CD4-positive, alpha-beta T cell treated with Interleukin-4 for 1 hour (primary cell): ENCODE results near the gene MYL9.
"Not testable (repeated sequence)": the region's sequence is repeated elsewhere in the genome, so short reads cannot be mapped to it uniquely, and the experiment has no call there.

Experiments used
- DNase-seq, 2 donors: peaks; one replicate each; pipeline ENCODE4 v3.0.0-alpha.2; 2020 to 2022

MYL9 gene

DNA sequence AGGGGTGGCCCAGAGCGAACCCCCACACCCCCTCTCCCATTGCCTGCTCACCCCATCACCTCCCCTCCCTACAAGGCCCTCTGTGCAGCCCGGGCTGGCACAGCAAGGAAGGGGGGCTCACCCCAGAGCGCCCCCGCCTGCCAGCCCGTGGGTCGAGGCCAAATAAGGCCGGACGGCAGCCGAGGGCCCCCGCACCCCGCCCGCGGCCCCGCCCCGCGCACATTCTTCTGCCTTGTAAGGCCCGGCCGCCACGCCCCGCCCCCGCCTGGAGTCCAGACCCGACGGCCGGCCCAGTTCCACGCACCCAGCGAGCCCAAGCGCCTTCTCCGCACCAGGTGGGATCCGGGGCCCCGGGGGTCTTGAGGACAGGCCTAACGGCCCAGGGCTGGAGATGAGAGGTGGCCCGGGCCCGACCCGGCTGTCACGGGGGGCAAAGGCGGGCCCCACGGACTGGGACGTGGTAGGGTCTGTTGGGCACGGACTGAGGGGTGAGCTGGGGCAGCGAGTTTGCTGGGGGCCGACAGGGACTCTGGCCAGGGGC is at the start of gene MYL9:
Gene MYL9, plus strand, starts transcription at position 293 of the 541 bp plus-strand sequence. CDS start 3,366 bp downstream, outside the sequence.
- peak; percentile 4 to 26 for DNase-seq

DNA sequence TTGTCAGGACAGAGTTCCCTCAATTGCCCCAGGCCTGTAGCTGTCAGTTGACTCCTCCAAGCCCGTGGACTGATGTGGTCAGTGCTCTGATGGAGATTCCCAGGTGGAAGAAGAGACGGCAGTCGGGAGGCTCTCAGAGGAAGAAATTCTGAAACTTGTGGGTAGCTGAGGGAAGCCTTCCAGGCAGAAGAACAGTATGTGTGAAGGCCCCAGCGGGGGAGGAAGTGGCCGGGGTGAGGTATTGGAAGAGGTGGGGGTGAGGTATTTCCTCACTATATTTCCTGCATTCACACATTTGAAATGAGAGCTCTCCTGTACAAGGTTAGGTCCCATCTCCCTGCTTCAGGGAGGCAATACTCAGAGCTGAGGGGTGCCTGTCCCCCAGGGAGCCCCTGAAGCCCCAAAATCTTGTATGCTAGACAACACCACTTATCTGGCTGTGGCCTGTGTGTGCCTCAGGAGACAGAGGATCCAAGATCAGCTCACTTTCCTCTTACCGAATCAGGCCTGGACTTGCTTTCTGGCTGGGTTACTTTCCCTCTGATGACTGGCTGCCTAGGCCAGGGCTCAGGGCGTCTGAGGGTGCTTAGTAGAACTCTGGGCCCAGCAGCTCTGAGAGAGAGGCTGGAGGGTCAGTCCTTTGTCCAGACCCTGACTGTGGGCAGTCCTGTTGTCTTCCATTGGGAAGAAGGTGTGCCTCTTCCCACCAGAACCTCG is 49.3 kb upstream of the MYL9 start:
- peak; percentile 52 to 63 for DNase-seq

DNA sequence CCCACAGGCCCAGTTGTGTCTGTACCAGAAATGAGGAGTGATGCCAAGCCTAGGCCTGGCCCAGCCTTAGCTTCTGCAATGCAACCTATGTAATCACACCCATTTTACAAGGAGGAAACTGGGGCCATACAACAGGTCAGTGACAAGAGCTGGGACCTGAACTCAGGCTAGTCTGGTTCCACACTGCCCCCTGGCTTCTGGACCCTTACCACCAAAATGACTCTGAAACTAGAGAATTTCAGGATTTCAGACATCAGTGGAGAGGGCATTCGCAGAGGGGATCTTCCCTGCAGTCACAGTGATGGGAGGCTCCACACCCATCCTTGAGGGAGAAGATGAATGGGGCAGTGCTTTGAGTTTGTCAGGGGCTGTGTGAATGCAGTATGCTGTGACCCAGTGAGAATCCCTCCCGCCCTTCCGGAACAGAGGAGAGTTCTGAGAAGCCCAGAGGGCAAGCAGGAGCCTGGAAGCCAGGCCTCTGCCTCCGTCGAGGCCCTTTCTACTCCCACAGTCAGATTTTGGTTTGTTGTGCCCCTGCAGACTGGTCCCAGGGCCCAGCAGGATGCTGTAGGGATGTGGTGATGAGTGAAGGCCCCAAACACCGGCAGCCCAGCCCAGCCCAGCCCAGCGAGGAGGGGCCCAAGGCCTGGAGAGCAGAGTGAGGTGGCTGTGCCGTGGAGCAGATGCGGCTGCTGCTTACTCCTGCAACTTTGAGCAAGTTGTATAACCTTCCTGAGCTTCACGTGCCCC is 48.1 kb upstream of the MYL9 start:
- DNase-seq: no peak

DNA sequence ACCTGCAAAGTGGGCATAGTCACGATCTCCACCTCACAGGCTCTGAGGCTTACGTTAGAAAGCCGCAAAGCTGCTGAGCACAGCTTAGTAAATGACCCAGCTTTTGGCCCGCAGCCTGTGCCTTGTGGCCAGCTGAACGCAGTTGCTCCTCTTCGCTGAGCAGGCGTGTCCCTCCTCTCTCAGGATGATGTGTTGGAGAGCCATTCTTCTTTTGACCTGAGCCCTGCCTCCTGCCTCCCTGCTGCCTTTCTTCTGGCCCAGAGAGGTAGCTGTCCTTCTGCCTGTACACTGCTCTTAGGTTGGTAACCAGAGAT is 47.6 kb upstream of the MYL9 start:
- no peak for DNase-seq

DNA sequence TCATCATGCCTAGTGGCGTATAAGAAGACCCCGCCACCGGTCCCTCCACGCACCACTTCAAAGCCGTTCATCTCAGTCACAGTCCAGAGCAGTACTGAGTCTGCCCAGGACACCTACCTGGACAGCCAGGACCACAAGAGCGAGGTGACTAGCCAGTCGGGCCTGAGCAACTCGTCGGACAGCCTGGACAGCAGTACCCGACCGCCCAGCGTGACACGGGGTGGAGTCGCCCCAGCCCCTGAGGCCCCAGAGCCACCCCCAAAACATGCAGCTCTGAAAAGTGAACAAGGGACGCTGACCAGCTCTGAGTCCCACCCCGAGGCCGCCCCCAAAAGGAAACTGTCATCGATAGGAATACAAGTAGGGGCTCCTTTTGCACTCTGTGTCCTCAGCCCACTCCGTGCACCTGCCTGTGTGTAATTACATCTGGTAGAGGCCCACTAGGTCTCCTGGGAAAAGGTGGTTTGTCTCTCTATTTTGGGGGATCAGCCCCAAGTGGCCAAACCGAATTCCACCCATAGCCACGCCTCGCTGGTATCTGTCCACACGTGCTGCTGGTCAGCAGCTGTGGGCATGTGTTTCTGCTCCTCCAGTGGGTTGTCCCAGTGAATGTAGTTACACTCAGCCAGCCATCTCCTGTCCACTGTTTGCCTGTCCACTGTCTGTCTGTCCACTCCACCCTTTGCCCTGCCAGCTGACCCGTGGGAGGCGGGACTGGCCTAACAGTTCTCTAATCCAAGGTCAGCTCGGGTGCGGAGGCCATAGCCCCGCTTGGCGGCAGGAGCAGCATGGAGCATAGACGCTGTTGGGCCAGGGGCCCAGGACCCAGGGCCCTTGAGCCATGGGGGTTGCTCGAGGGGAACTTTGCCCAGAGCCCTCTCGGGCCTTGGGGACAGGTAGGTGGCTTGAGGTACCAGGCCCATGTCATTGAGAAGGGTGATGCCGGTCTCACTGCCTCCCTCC is 44.3 kb upstream of the MYL9 start:
- no peak for DNase-seq

DNA sequence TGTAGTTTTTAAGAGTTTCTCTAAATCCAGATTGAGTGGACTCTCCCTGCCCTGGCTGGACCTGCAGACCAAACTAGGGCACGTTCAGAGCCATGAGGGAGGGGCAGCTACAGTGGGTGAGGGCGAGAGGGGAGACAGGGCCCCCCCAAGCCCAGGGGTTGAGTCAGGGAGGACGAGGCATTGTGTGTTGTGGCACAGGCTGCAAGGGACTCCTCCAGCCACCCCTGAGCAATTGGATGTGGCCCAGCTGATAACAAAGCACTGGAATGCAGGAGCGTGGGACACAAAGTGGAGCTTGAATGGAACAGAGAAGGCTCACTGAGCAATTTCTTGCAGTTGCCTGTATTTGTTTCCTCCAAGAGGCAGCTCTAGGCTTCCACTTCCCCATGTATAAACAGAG is 43.5 kb upstream of the MYL9 start:
- no peak for DNase-seq

DNA sequence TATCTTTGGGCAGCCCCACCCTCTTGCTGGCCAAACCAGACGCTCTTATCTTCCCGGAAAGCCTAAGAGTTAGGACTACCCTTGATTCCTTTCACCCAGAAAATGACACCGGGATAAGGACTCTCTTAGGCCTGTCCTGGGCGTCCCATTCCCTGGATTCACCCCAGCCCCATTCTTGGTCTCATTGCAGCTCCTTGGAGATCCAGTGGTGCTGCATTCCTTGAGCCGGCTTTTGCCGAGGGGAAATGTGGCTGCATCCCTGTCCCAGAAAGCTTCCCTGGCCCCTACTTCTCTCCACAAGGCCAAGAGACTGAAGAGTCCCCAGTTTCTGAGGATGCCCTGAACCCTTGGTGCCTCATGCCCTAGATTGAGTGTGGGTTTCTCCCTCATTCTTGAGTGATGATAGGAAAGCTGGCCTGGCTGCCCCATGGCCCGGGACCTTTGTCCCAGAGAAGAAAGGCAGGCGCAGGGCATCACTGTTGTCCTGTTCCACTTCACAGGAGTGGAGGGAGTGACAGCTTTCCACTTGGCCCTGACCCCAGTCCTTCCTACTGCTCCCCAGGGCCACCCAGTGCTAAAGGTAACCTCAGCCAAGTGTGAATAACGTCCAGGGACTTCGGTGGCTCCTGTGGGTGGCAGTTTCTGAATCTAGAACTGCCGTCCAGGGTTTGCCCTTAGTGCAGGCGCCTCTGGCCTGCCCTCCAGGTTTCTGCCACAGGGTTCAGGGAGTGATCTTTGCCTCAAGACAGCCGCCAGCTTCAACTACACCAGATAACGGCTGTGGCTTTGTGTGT is 42.7 kb upstream of the MYL9 start:
- no peak for DNase-seq

DNA sequence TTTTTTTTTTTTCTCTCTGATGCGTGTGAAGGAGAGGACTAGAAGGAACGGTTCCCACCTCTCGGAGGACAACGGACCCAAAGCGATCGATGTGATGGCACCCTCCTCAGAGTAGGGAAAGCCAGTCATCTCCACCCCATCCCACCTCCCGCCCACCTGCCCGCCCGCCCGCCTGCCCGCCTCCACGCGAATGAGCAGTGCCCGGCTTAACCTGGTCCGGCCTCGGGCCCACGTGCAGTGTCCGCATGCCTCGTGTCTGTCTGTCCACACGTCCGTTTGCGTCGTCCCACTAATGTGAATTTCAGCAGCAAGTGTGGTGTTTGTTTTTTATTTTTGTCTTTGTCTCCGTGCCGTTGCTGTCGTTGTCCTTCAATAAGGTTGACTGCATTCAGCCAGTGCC is 42.1 kb upstream of the MYL9 start:
- no peak for DNase-seq

DNA sequence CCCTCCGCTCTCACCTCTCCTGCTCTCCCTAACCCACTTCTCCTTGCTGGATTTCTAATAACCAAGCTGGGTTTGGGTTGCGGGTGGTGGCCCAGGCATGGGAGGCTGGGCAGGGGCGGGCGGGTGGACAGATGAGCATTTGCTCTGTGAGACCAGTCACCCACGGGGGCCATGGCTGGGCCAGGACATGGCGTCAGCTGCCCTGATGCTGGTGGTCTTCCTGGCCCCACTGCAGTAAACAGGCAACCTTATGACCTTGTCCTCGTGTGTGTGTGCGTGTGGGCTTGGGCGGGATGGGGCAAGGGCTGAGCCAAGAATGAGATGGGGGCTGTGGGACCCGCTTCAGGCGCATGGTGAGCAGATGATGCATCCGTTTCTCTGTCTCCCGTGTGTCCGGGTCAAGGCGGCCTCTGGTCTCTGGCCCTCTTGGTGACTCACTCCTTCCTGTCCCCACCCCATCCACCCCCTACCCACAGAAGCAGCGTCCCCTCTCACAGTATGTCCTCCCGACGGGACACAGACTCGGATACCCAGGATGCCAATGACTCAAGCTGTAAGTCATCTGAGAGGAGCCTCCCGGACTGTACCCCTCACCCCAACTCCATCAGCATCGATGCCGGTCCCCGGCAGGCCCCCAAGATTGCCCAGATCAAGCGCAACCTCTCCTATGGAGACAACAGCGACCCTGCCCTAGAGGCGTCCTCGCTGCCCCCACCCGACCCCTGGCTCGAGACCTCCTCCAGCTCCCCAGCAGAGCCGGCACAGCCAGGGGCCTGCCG is 41.4 kb upstream of the MYL9 start:
- DNase-seq: no peak

DNA sequence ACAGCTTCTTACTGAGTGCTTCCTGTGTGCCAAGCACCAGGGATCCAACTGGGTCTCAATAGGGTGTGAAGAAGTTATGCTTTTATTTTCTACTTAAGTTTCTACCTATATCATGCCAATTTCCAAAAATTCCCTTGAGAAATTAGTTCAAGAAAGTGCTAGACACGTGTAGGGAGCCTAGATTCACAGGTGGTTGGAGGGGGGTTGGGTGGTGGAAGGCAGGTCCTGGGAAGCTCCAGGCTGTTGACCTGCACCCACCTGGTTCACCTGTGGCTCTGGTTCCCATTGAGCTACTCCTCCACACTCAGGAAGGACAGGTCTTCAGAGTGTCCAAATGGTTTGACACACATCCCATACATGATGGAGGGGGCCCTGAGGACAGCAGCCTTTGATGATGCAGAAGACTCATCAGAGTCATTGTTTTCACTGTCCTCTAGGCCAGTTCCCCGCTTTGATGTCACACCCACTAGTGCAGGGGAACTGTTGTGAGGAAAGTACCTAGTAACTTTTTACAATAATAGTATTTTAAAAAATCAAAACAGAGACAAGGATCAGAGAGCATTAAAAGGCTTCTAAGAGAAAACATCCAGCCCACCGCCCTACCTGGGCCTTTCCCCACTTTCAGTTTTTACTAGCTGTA is 39.8 kb upstream of the MYL9 start:
- peak in 1 of 2 donors; percentile 17 for DNase-seq

DNA sequence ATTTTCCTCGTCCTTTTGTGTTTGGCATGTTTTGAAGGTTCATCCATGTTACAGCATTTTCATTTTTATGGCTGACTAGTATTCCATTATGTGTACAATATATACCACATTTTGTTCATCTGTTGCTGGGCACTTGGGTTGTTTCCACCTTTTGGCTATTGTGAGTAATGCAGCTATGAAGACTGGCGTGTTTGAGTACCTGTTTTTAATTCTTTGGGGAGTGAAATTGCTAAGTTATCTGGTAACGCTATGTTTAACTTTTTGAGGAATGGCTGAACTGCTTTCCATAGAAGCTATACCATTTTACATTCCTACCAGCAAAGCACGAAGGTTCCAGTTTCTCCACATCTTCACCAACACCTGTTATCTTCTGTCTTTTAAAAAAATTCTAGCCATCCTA is 37.0 kb upstream of the MYL9 start:
- no peak for DNase-seq

DNA sequence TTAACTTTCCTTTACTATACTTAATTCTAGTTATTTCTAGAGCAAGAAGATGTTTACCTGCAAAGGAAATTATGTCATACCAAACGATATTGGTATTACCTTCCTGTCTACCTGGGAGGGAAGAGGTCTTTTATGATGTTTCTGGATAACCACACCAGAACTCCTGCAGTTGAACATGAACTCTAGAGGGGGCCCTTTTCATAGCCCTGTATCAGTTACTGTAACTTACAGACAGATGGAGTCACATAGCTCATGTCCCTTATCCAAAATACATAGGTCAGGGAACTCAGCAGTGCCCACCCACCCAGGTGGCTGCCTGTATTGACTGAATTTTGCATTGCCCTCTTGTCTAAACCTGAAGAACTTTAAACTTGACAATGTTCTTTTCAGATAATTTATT is 35.1 kb upstream of the MYL9 start:
- peak in 1 of 2 donors; percentile 44 for DNase-seq

DNA sequence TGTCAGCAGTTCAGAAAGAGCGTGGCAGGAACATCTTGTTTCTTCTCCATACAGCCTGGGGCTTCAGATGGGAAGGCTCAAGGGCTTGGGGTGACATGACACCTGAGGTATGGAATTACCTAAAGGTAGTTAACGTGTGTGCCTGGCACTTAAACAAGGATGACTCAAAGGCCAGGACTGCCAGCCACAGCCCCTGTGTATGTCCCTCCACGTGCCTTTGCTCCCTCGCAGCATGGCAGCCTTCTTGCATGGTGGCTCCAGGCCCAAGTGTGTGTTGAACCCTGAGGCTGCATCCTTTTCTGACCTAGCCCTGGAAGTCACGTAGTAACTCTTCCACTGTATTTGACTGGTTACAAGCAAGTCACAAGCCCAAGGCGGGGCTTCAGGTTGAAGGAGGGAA is 33.6 kb upstream of the MYL9 start:
- DNase-seq: no peak

DNA sequence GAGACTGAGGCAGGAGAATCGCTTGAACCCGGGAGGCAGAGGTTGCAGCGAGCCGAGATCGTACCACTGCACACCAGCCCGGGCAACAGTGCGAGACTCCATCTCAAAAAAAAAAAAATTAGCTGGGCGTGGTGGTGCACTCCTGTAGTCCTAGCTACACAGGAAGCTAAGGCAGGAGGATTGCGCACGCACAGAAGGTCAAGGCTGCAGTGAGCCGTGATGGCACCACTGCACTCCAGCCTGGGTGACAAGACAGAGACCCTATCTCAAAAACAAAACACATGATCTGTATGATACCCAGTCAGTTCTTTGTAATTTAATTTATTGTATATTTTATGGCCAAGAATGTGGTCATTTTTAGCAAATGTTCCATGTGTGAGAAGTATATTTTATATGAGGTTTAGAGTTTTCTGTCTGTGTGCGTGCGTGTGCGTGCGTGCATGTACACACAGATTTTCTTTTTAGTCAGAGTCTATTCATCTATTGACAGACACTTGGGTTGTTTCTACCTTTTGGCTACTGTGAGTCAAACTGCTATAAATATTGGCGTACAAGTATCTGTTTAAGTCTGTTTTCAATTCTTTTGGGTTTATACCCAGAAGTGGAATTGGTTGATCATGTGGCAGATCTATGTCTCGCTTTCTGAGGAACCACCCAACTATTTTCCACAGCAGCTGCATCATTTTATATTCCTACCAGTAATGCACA is 22.2 kb upstream of the MYL9 start:
- DNase-seq: no peak

DNA sequence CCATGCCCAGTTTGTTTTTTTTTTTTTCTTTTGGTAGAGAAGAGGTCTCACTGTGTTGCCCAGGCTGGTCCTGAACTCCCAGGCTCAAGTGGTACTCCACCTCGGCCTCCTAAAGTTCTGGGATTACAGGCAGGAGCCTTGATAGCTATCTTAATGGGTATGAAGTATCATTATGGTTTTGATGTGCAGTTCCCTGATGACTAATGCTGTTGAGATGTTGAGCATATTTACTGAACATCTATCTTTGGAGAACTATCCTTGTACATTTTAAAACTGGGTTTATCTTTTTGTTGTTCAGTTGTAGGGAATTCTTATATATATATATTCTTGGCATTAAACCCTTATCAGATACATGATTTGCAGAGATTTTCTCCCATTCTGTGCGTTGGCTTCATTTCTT is 21.4 kb upstream of the MYL9 start:
- no peak for DNase-seq

DNA sequence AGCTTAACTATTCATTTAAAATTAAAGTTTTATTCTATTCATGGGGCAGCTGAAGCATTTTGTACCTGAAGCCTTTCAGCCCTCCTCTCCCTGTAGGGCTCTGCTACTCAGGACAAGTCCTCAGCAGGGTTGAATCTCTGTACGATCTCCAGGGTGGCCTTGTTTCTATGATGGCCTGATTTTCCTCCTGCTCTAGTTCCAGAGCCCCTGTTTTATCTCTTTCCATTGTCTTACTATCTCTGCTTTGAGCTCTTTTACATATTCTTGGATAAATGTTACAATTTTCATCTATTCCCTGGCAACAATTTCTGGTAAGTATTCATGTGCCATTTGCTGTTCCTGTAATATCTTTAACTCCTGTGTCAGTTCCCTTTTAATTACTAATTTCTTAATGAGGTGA is 19.8 kb upstream of the MYL9 start:
- no peak for DNase-seq

DNA sequence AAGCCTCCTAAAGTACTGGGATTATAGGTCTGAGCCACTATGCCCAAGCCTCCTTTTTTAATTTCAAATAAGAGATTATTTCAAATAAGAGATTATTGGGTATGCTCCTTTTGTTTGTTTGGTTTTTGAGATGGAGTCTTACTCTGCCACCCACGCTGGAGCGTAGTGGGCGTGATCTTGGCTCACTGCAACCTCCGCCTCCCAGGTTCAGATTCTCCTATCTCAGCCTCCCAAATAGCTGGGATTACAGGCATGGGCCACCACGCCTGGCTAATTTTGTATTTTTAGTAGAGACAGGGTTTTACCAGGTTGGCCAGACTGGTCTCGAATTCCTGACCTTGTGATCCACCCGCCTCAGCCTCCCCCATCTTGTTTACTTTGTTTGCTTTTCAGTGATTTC is 18.9 kb upstream of the MYL9 start:
- DNase-seq: not testable (repeated sequence)

DNA sequence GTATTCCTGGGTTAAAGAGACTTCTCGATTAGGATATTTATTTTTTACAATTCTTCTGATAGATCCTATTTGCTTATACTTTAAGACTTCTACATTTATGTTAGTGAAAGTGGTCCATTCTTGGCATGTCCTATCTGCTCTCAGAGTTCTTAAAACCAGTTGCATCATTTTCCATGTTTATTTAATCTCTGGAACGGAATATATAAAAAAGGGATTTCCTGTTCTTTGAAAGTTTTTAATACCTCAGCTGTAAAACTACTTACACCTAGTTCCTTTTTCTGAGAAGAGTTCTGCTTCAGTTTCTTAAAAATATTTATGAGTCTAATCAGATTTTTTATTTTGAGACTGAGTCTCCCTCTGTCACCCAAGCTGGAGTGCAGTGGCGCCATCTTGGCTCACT is 18.0 kb upstream of the MYL9 start:
- no peak for DNase-seq

DNA sequence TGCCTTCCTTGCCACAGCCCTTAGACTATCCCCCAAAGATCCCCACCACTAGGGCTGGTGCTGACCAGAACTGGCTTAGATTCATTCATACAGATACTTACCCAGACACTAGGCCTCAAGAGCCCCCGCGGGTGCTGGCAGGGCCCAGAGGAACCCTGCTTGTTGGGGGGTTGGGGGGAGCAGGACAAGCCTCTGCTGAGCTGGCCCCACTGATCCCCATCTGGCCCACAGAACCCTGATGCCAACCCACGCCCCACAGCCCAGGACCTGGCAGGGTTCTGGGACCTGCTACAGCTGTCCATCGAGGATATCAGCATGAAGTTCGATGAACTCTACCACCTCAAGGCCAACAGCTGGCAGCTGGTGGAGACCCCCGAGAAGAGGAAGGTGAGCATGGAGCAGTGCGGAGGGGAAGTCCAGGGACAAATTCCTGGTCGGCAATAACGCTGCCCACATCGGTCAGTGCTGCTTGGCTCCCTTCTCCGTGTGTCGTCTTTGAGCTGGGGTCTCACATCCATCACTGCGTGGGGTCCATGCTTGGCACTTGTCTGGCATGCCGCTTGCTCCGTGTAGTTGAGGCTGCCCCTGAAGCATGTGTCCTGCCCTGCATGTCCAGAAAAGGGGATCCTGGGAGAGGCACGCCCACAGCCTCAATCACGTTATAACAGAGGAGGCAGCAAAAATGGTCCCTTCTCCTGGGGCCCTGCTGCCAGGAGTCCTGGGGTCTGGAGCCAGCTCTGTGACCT is 15.5 kb upstream of the MYL9 start:
- no peak for DNase-seq
